ENCODE measurements around the gene TEC.
"Not testable (repeated sequence)": the region's sequence is repeated elsewhere in the genome, so short reads cannot be mapped to it uniquely, and the experiment has no call there.

Gene TEC

GRCh38 chr4:48173056-48173991, 96.3 kb downstream of the TEC start:
- DNase-seq (ENCODE audit: extremely low read depth, low read depth): peak; percentile 24
- TF ChIP-seq, protein P1, sequence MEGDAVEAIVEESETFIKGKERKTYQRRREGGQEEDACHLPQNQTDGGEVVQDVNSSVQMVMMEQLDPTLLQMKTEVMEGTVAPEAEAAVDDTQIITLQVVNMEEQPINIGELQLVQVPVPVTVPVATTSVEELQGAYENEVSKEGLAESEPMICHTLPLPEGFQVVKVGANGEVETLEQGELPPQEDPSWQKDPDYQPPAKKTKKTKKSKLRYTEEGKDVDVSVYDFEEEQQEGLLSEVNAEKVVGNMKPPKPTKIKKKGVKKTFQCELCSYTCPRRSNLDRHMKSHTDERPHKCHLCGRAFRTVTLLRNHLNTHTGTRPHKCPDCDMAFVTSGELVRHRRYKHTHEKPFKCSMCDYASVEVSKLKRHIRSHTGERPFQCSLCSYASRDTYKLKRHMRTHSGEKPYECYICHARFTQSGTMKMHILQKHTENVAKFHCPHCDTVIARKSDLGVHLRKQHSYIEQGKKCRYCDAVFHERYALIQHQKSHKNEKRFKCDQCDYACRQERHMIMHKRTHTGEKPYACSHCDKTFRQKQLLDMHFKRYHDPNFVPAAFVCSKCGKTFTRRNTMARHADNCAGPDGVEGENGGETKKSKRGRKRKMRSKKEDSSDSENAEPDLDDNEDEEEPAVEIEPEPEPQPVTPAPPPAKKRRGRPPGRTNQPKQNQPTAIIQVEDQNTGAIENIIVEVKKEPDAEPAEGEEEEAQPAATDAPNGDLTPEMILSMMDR (IDR thresholded peaks at IDR 0.05; ENCODE audit: low read depth, low read length): no peak

DNA sequence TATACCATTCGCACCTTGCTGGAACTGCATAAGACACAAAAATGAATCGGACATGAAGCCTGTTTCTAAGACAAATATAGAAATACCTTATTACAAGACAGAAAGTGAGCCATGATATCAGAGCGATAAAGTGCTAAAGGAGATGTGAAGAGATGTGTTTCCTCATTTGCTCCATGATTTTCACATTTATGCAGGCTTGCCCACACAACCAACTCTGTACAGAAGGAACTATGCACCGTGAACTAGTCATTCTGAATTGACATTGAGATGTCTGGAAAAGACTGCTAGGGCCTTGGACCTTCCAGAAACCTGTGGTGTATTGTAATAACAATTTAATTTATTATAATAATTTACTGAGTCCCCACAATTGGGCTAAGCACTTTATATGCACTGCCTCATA, 97.0 kb downstream of the TEC start:
- DNase-seq (ENCODE audit: extremely low read depth, low read depth): no peak
- TF ChIP-seq, protein P1 (IDR thresholded peaks at IDR 0.05; ENCODE audit: low read depth, low read length): no peak

DNA sequence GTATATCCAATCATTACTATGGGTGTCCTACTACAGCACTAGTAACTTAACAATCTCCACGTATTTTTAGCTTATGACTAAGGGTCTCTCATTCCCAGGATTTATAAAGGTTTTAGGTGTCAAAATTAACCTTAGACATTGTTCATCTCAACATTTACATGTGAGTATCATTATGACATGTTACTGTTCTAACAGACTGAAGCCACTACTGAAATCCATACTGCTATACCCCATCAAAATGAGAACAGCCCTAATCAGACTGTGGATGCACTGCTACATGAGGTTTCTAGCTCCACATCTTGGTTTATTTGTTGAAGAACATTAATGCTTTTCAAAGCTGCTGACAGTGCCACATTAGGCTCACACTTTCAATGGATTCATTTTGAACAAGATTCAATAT, 100.0 kb downstream of the TEC start:
- TF ChIP-seq, protein P1 (IDR thresholded peaks at IDR 0.05; ENCODE audit: low read depth, low read length): no peak
- no peak for DNase-seq (ENCODE audit: extremely low read depth, low read depth)

GRCh38 chr4:48167538-48168263, 101.9 kb downstream of the TEC start:
- DNase-seq (ENCODE audit: extremely low read depth, low read depth): no peak
- TF ChIP-seq, protein P1 (IDR thresholded peaks at IDR 0.05; ENCODE audit: low read depth, low read length): no peak

DNA sequence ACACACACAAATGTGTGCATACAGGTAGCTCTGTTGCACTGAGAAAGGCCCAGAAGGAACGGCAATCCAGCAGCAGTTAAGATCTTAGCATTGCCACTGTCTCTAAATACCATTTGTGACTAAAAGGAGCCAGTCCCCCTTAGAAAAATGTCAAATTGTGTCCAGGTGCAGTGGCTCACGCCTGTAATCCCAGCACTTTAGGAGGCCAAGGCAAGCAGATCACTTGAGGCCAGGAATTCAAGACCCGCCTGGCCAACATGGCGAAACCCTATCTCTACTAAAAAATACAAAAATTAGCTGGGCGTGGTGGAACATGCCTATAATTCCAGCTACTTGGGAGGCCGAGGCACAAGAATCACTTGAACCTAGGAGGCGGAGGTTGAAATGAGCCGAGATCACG, 105.1 kb downstream of the TEC start:
- DNase-seq (ENCODE audit: extremely low read depth, low read depth): not testable (repeated sequence)

- no peak for DNase-seq (ENCODE audit: extremely low read depth, low read depth)
- TF ChIP-seq, protein P1 (IDR thresholded peaks at IDR 0.05; ENCODE audit: low read depth, low read length): no peak
These were observed 105.9 kb downstream of the TEC start for GRCh38 chr4:48163746-48164145.

- TF ChIP-seq, protein P1 (IDR thresholded peaks at IDR 0.05; ENCODE audit: low read depth, low read length): no peak
- DNase-seq (ENCODE audit: extremely low read depth, low read depth): no peak
These were observed 107.5 kb downstream of the TEC start for GRCh38 chr4:48162162-48162561.

Data from AG09319 (cell line).